GM13977 (cell line): ENCODE measurements around the gene DLG5.

ENCODE experiments used
- DNase-seq: peaks from one replicate; pipeline ENCODE4 v3.0.0; 2012; ENCODE audit warnings: low spot score
- CTCF ChIP-seq: IDR thresholded peaks from 2 replicates; pipeline ENCODE4 v1.5.1; 2012; ENCODE audit warnings: mild to moderate bottlenecking, control low read depth; ENCODE audit not compliant: insufficient read depth; ENCODE audit errors: extremely low read depth, missing control alignments
- in situ Hi-C: fragments of 300-500 bp; cut with MboI; formaldehyde crosslinking; loops from one replicate; pipeline ENCODE4 v1.12.0; 2022; ENCODE audit warnings: low sequenced_read_pairs, low pct_unique_long_range_greater_than_20kb, mixed read lengths, inconsistent platforms; ENCODE audit not compliant: unreplicated experiment

The DLG5 gene

GRCh38 chr10:77919713-77920108 lies 6.8 kb downstream of the DLG5 start:
- TF ChIP-seq CTCF, result no peak
- DNase-seq, result no peak
- in situ Hi-C loops, result no loop called here

GRCh38 chr10:77915319-77916105 lies 11.0 kb downstream of the DLG5 start:
- DNase-seq, result no peak

GRCh38 chr10:77913090-77913489 lies 13.5 kb downstream of the DLG5 start:
- in situ Hi-C loops, result no loop called here
- TF ChIP-seq CTCF, result no peak
- no peak for DNase-seq

More at GRCh38 chr10:77915319-77916105, 11.0 kb downstream of the DLG5 start:
- in situ Hi-C loops, result no loop called here
- no peak for TF ChIP-seq CTCF

- TF ChIP-seq CTCF, result no peak
- in situ Hi-C loops, result no loop called here
Observed at GRCh38 chr10:77912576-77912975, 14.0 kb downstream of the DLG5 start.

GRCh38 chr10:77911535-77912123 lies 14.9 kb downstream of the DLG5 start:
- no peak for TF ChIP-seq CTCF
- DNase-seq, result no peak
- in situ Hi-C loops, result no loop called here

More at GRCh38 chr10:77912576-77912975, 14.0 kb downstream of the DLG5 start:
- DNase-seq, result no peak

GRCh38 chr10:77910524-77911145 lies 15.9 kb downstream of the DLG5 start:
- TF ChIP-seq CTCF, result no peak
- DNase-seq, result no peak
- in situ Hi-C loops, result no loop called here
